OCI-LY1 (cell line): ENCODE data around the gene IGBP1.

Experiments
- H2AFZ ChIP-seq: fragments of 200-600 bp; sonication (generic), shearing (Covaris generic); 2 replicates; pipeline ENCODE4 v1.6.0; 2014; ENCODE audit warnings: antibody characterized with exemption, mild to moderate bottlenecking, low read length
- H3F3A ChIP-seq: fragments of 200-600 bp; sonication (generic), shearing (Covaris generic); 2 replicates; pipeline ENCODE4 v1.6.0; 2014; ENCODE audit warnings: mild to moderate bottlenecking, antibody characterized with exemption, low read length, moderate library complexity; ENCODE audit not compliant: insufficient read depth
- H3K27ac ChIP-seq: fragments of 200-600 bp; sonication (generic); 2 replicates; pipeline ENCODE4 v1.5.1; 2014; ENCODE audit warnings: low read length, mixed run types, mild to moderate bottlenecking, low read depth; ENCODE audit not compliant: poor library complexity, severe bottlenecking
- H3K27me3 ChIP-seq: fragments of 200-600 bp; sonication (generic); 2 replicates; pipeline ENCODE4 v1.6.0; 2014; ENCODE audit warnings: antibody characterized with exemption, mild to moderate bottlenecking, low read length, moderate library complexity; ENCODE audit not compliant: insufficient read depth
- H3K36me3 ChIP-seq: fragments of 200-600 bp; sonication (generic); 2 replicates; pipeline ENCODE4 v1.6.1; 2014; ENCODE audit warnings: mild to moderate bottlenecking, antibody characterized with exemption, low read length, moderate library complexity, mixed read lengths; ENCODE audit not compliant: insufficient read depth
- H3K4me1 ChIP-seq: fragments of 200-600 bp; sonication (generic); 2 replicates; pipeline ENCODE4 v1.5.1; 2014; ENCODE audit warnings: mild to moderate bottlenecking, low read length, moderate library complexity; ENCODE audit not compliant: insufficient read depth, severe bottlenecking
- H3K4me2 ChIP-seq: fragments of 200-600 bp; sonication (generic), shearing (Covaris generic); 2 replicates; pipeline ENCODE4 v1.6.1; 2014; ENCODE audit warnings: low read length
- H3K4me3 ChIP-seq: fragments of 200-600 bp; sonication (generic); 2 replicates; pipeline ENCODE4 v1.5.1; 2014; ENCODE audit warnings: low read length, low read depth, mild to moderate bottlenecking, mixed read lengths; ENCODE audit not compliant: poor library complexity, severe bottlenecking
- H3K79me2 ChIP-seq: fragments of 200-600 bp; shearing (Covaris generic); 2 replicates; pipeline ENCODE4 v1.6.1; 2016; ENCODE audit warnings: mixed run types, low read length, mixed read lengths; ENCODE audit not compliant: insufficient read depth
- H3K9ac ChIP-seq: fragments of 200-600 bp; sonication (generic), shearing (Covaris generic); 2 replicates; pipeline ENCODE4 v1.6.1; 2014; ENCODE audit warnings: mild to moderate bottlenecking, low read length, mixed read lengths
- H3K9me2 ChIP-seq: fragments of 200-600 bp; sonication (generic), shearing (Covaris generic); 2 replicates; pipeline ENCODE4 v1.6.1; 2014; ENCODE audit warnings: low read depth, mild to moderate bottlenecking, low read length, mixed read lengths
- H3K9me3 ChIP-seq: fragments of 200-600 bp; shearing (Covaris generic); 2 replicates; pipeline ENCODE4 v1.6.1; 2014; ENCODE audit warnings: low read length, mixed read lengths
- H4K20me1 ChIP-seq: fragments of 200-600 bp; sonication (generic), shearing (Covaris generic); 2 replicates; pipeline ENCODE4 v1.6.0; 2016; ENCODE audit warnings: mild to moderate bottlenecking, low read length; ENCODE audit not compliant: insufficient read depth
- EZH2 ChIP-seq: fragments of 200-600 bp; sonication (generic), shearing (Covaris generic); IDR thresholded peaks from 2 replicates; pipeline ENCODE4 v1.8.0; 2017; ENCODE audit warnings: borderline replicate concordance, mixed run types, mild to moderate bottlenecking, antibody characterized with exemption, low read length, moderate library complexity, mixed read lengths
- TF ChIP-seq, protein P1 (sequence below): fragments of 200-600 bp; sonication (generic), shearing (Covaris generic); IDR thresholded peaks from 2 replicates; pipeline ENCODE4 v1.5.1; 2017; ENCODE audit warnings: mild to moderate bottlenecking, antibody characterized with exemption, low read length, moderate library complexity, mixed read lengths

Gene IGBP1

DNA sequence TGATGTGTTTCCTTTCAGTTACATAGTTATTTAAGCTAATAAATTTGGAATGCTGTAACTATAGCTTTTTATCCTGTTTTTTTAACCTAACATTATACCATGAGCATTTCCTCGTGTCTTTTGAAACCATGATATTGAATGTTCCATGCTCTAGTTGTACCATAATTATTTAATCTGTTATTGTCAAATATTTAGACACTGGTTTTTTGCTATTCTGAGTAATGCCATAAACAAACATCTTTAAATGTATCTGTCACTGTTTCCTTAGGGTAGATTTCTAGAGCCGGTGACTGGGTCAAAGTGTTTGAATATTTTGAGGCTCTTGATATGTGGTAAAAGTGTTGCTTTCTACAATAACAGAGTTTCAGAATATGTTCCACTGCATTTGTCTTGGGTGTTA is 5.4 kb downstream of the IGBP1 start:
- no peaks in the 10 kb centered on the region for H3K9me3 ChIP-seq

DNA sequence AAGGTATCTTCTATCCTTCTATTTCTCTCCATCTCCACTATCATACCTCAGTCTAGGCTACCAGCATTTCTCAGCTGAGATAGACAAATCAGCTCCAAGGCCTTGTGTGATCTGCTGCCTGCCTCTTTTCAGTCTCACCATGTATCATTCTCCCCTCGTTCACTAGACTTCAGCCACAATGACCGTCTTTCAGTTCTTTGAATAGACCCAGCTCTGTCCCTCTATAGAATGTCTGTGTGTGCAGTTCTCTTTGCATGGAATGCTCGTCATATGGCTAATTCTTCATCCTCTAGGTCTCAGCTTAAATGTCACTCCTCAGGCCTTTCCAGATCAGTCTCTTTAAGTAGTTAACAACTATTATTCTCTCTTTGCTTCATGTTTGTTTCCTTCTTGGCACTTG is 6.5 kb downstream of the IGBP1 start:
- no peak for TF ChIP-seq EZH2
- TF ChIP-seq, protein P1, sequence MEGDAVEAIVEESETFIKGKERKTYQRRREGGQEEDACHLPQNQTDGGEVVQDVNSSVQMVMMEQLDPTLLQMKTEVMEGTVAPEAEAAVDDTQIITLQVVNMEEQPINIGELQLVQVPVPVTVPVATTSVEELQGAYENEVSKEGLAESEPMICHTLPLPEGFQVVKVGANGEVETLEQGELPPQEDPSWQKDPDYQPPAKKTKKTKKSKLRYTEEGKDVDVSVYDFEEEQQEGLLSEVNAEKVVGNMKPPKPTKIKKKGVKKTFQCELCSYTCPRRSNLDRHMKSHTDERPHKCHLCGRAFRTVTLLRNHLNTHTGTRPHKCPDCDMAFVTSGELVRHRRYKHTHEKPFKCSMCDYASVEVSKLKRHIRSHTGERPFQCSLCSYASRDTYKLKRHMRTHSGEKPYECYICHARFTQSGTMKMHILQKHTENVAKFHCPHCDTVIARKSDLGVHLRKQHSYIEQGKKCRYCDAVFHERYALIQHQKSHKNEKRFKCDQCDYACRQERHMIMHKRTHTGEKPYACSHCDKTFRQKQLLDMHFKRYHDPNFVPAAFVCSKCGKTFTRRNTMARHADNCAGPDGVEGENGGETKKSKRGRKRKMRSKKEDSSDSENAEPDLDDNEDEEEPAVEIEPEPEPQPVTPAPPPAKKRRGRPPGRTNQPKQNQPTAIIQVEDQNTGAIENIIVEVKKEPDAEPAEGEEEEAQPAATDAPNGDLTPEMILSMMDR, result no peak
- peaks cover 10% of the 10 kb centered on the region for H3K4me1 ChIP-seq

More for the DNA sequence above, 5.4 kb downstream of the IGBP1 start:
- H3K9me2 ChIP-seq, result no peaks in the 10 kb centered on the region
- peaks cover 15% of the 10 kb centered on the region for H3K4me1 ChIP-seq
- H3K4me3 ChIP-seq, result no peak overlapping the region
- H3K36me3 ChIP-seq, result peaks cover 20% of the 10 kb centered on the region
- TF ChIP-seq EZH2, result no peak
- TF ChIP-seq, protein P1, result no peak
- peaks cover 4% of the 10 kb centered on the region; the same call in 1 of the 2 replicates for H3K79me2 ChIP-seq
- no peak overlapping the region for H3K27ac ChIP-seq
- H3F3A ChIP-seq, result no peaks in the 10 kb centered on the region
- no peaks in the 10 kb centered on the region for H3K27me3 ChIP-seq
- no peak overlapping the region for H3K9ac ChIP-seq
- no peak overlapping the region for H2AFZ ChIP-seq
- H3K4me2 ChIP-seq, result no peak overlapping the region
- no peaks in the 10 kb centered on the region for H4K20me1 ChIP-seq

DNA sequence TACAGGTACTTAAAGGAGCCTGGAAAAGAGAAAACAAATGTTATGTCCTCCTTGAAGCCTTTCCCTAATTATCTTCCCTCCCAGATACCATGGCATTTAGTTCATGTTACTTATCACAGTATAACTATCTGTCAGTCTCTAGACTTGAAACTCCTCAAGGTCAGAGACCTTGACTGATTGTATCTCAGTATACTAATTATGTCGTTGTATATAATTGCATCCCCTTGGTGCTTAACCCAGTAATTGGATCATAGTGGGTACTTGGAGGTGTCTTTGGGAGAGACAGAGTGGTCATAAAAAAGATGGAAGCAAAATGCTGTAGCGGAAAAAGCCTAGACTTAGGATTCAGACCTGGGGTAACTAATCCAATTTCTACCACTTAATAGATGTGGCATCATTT is 8.1 kb downstream of the IGBP1 start:
- no peak overlapping the region for H3K9ac ChIP-seq
- no peaks in the 10 kb centered on the region for H3K79me2 ChIP-seq
- H3K36me3 ChIP-seq, result peaks cover 4% of the 10 kb centered on the region; the same call in 1 of the 2 replicates
- H3K27ac ChIP-seq, result no peak overlapping the region
- H2AFZ ChIP-seq, result no peak overlapping the region
- H3K9me3 ChIP-seq, result no peaks in the 10 kb centered on the region
- no peak overlapping the region for H3K4me3 ChIP-seq
- no peaks in the 10 kb centered on the region for H3K4me1 ChIP-seq
- no peaks in the 10 kb centered on the region for H3K9me2 ChIP-seq
- H3K4me2 ChIP-seq, result no peak overlapping the region
- H3K27me3 ChIP-seq, result no peaks in the 10 kb centered on the region
- TF ChIP-seq EZH2, result no peak
- TF ChIP-seq, protein P1, result no peak
- H4K20me1 ChIP-seq, result no peaks in the 10 kb centered on the region
- H3F3A ChIP-seq, result no peaks in the 10 kb centered on the region

More for the DNA sequence above, 6.5 kb downstream of the IGBP1 start:
- H3K36me3 ChIP-seq, result peaks cover 20% of the 10 kb centered on the region
- H3K27me3 ChIP-seq, result no peaks in the 10 kb centered on the region
- H3K9ac ChIP-seq, result no peak overlapping the region
- no peak overlapping the region for H2AFZ ChIP-seq
- no peaks in the 10 kb centered on the region for H3F3A ChIP-seq
- H4K20me1 ChIP-seq, result no peaks in the 10 kb centered on the region
- no peaks in the 10 kb centered on the region for H3K9me3 ChIP-seq
- H3K4me2 ChIP-seq, result no peak overlapping the region
- no peak overlapping the region for H3K4me3 ChIP-seq
- no peaks in the 10 kb centered on the region for H3K9me2 ChIP-seq
- peaks cover 1% of the 10 kb centered on the region; the same call in 1 of the 2 replicates for H3K79me2 ChIP-seq
- H3K27ac ChIP-seq, result no peak overlapping the region
